ENCODE measurements around the gene CTNNB1.

Gene CTNNB1

DNA sequence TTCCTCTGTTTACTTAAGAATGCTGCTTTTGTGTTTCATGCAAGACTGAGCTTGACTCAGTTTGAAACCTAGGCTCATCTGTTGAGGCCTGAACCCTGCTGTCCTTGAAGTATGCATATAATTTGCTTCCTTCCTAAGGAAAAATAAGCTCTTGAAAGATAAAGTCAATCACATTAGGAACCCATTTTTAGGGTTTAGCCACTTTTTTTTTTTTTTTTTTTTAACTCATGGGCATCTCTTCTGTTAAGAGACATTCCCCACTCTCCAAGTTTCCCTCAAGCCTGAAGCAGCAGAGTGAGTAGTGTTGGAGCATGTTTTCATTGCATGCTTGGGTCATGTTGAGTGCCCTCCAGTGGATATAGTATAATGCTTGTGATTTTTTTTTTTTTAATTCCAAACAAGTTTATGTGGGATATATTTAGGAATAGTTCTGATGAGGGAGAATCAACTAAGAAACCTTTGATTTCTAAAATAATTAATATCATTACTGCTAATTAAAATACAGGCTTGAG lies 3.6 kb downstream of the CTNNB1 start:
- TF ChIP-seq, protein P1, sequence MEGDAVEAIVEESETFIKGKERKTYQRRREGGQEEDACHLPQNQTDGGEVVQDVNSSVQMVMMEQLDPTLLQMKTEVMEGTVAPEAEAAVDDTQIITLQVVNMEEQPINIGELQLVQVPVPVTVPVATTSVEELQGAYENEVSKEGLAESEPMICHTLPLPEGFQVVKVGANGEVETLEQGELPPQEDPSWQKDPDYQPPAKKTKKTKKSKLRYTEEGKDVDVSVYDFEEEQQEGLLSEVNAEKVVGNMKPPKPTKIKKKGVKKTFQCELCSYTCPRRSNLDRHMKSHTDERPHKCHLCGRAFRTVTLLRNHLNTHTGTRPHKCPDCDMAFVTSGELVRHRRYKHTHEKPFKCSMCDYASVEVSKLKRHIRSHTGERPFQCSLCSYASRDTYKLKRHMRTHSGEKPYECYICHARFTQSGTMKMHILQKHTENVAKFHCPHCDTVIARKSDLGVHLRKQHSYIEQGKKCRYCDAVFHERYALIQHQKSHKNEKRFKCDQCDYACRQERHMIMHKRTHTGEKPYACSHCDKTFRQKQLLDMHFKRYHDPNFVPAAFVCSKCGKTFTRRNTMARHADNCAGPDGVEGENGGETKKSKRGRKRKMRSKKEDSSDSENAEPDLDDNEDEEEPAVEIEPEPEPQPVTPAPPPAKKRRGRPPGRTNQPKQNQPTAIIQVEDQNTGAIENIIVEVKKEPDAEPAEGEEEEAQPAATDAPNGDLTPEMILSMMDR (IDR thresholded peaks at IDR 0.05; ENCODE audit: low read depth, low read length) = peak; percentile 32
- DNase-seq (ENCODE audit: low read depth in 2 of 2) = peak; percentile 70 to 75

DNA sequence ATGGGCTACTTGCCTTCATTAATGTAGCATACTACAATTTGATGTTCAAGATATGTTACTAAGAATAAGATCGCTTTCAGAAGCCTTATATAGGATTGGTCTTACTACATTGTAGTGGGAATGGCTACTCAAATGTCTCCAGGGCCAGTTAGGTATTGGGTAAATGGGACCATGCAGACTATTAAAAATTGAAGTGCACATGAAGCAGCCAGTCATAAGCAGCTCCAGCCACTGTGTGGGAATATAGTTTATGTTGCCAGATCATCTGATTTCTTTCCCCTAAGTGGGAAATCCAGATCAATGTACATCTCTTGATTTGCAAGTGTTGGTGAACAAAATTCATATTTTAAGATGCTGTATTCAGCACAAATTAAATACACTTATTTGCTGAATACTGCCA lies 5.1 kb downstream of the CTNNB1 start:
- no peak overlapping the region for H3K4me3 ChIP-seq (replicated peaks in 1 of 2; ENCODE audit: low read depth in 2 of 2, low read length in 2 of 2)
- TF ChIP-seq, protein P1 (IDR thresholded peaks at IDR 0.05; ENCODE audit: low read depth, low read length) = no peak
- no peak for DNase-seq (ENCODE audit: low read depth in 2 of 2)

More for the DNA sequence above, 3.6 kb downstream of the CTNNB1 start:
- peak overlapping the region in 1 of 2 donors; percentile 87 for H3K4me3 ChIP-seq (replicated peaks in 1 of 2; ENCODE audit: low read depth in 2 of 2, low read length in 2 of 2)

DNA sequence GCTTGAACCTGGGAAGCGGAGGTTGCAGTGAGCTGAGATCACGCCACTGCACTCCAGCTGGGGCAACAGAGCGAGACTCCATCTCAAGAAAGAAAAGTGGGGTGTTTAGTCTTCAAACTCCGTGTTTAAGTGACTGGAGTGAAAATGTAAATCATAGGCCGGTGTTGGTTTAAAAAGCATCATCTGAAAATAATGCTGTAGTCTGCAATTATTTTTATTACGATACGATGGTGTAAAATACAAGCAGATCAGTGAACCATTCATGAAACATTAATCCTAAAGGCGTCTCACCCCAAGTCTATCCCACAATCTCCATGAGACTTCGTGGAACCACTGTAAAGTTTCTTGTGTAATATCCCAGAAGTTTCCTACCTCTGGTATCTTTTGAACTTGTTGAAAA lies 6.3 kb downstream of the CTNNB1 start:
- TF ChIP-seq, protein P1 (IDR thresholded peaks at IDR 0.05; ENCODE audit: low read depth, low read length) = no peak
- DNase-seq (ENCODE audit: low read depth in 2 of 2) = no peak
- H3K4me3 ChIP-seq (replicated peaks in 1 of 2; ENCODE audit: low read depth in 2 of 2, low read length in 2 of 2) = no peak overlapping the region

DNA sequence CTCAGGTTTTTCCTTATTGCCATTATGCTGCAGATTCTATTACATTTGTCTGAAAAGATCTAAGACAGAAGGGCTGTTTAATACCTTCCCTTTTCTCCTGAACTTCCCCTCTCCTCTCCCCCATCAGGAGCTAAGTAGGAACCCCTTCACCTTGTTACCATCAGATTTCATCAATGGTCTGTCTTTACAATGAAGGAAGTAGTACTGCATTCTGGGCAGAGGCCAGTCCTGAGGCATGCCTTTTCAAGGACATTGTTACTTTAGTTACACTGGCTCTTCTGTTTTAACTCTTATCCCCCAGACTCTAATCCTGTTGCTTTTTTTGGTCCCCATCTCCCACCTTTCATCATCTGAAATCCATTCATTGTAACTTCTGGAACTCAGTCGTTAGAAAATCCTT lies 8.1 kb downstream of the CTNNB1 start:
- no peak for DNase-seq (ENCODE audit: low read depth in 2 of 2)

DNA sequence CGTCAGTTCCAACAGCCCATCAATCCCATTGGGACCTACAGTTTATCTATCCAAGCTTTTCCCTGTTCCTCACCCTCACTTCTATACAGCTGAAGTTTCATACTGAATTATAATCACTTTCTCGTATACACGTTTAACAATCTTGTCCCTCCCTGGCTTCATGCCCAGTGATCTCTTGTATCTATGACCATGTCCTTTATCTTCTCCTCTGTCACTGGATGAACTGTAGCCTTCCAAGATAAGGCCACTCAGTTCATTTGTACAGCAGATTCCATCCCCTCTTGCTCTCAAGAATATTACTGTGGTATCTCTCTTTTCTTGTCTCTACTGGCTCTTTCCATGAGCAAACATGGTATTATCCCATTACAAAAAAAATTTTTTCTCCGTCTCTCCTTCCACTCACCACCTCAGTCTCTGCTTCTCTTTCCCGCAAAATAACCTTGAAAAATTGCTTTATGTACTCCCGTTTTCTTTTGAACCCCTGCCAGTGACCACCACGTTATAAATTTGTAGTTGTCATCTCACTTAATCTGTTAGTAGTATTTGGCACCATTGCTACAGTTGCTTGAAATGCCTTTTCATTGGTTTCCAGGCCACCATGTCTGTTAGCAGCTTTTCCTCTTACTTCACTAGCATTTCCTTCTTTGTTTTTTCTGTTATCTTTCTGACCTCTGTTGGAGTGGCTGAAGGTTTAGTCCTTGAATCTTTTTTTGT lies 9.4 kb downstream of the CTNNB1 start:
- TF ChIP-seq, protein P1 (IDR thresholded peaks at IDR 0.05; ENCODE audit: low read depth, low read length) = no peak
- no peak overlapping the region for H3K4me3 ChIP-seq (replicated peaks in 1 of 2; ENCODE audit: low read depth in 2 of 2, low read length in 2 of 2)
- no peak for DNase-seq (ENCODE audit: low read depth in 2 of 2)

More for the DNA sequence above, 8.1 kb downstream of the CTNNB1 start:
- TF ChIP-seq, protein P1 (IDR thresholded peaks at IDR 0.05; ENCODE audit: low read depth, low read length) = no peak
- no peak overlapping the region for H3K4me3 ChIP-seq (replicated peaks in 1 of 2; ENCODE audit: low read depth in 2 of 2, low read length in 2 of 2)

DNA sequence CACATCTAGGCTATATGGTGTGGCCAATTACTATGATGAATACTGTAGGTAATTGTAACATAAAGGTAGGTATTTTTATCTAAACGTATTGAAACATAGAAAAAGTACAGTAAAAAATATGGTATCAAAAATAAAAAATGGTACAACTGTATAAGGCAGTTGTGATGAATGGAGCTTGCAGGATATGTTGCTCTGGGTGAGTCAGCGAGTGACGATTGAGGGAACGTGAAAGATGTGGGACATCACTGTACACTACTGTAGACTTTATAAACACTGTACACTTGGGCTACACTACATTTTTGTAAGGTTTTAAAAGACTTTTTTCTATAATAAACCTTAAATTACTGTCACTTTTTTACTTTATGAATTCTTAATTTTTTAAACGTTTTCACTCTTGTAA lies 10.3 kb downstream of the CTNNB1 start:
- H3K4me3 ChIP-seq (replicated peaks in 1 of 2; ENCODE audit: low read depth in 2 of 2, low read length in 2 of 2) = no peak overlapping the region
- no peak for DNase-seq (ENCODE audit: low read depth in 2 of 2)
- TF ChIP-seq, protein P1 (IDR thresholded peaks at IDR 0.05; ENCODE audit: low read depth, low read length) = no peak

Measured in cardiac fibroblast (primary cell).